Measurements from ENCODE around the gene HDAC4.

GRCh38 chr2:239118675-239119211 is 282.1 kb downstream of the HDAC4 start:
- TF ChIP-seq CTCF (IDR thresholded peaks at IDR 0.05; ENCODE audit: insufficient read depth, low read length): no peak
- no peak for TF ChIP-seq POLR2AphosphoS5 (IDR thresholded peaks at IDR 0.05; ENCODE audit: low read depth)
- TF ChIP-seq REST (IDR thresholded peaks at IDR 0.05; ENCODE audit: insufficient replicate concordance, low read depth): no peak
- no peak for TF ChIP-seq GABPA (IDR thresholded peaks at IDR 0.05; ENCODE audit: low read depth)
- TF ChIP-seq SPI1 (IDR thresholded peaks at IDR 0.05; ENCODE audit: borderline replicate concordance, low read depth): no peak

All from HL-60 (cell line).